Measurements from ENCODE around the gene TRIM27. TPM values are rescaled to one million over a fixed set of nuclear protein-coding genes. Genes with fewer than 3 reads are reported as not detected.
"Not testable (repeated sequence)": the region's sequence is repeated elsewhere in the genome, so short reads cannot be mapped to it uniquely, and the experiment has no call there.

The TRIM27 gene
- total RNA-seq, 1 experiment from 2014 or later: 87.8 TPM

DNA sequence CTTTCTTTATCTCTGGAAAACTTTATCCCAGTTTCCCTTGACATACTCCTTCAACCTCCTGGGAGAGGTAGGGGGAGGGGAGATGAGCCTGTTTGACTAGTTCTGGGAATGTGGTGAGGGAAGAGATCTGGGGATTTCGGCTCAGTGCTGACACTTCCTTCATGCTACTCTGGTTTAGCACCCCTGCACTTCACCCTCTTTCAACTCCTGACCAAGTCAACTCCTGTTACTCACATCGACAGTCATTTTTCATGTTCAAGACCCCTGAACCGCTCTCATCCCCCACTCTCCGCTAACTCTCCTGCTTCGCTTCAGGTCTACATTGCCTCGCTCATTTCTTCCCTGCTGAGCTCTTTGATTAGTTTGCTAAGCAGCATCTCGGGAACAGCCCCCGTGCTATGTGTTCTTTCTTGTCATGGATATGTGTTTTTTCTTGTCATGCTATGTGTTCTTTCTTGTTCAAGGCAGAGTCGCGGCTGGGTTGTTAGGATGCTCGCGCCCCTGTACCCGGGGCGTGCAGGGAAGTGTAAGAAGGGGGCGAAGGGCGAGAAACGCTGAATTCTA, 16.6 kb upstream of the TRIM27 start:
- no peaks in the 10 kb centered on the region for H3K9me3 ChIP-seq (ENCODE audit: low read length)
- peak overlapping the region; percentile 89 for H2AFZ ChIP-seq (ENCODE audit: low read length)
- peak overlapping the region; percentile 84 for H3K4me3 ChIP-seq (ENCODE audit: low read length)
- no peak overlapping the region for H3K27ac ChIP-seq (ENCODE audit: low read length)
- H3K27me3 ChIP-seq (ENCODE audit: low read length): 0 out of 2 replicates have a peak, but pooled peaks cover 2% of the 10 kb centered on the region
- no peaks in the 10 kb centered on the region for H3K9me2 ChIP-seq (replicated peaks; ENCODE audit: insufficient read depth, low read length)
- no peaks in the 10 kb centered on the region for H4K20me1 ChIP-seq (ENCODE audit: insufficient read depth, low read depth, low read length)
- peak overlapping the region; percentile 63 for H3K9ac ChIP-seq (ENCODE audit: low read length)
- H3K36me3 ChIP-seq (ENCODE audit: insufficient read depth, low read length): no peaks in the 10 kb centered on the region
- DNase-seq: no peak
- no peaks in the 10 kb centered on the region for H3K79me2 ChIP-seq (ENCODE audit: low read length)
- peak overlapping the region; percentile 88 for H3K4me2 ChIP-seq (ENCODE audit: low read depth, low read length, poor library complexity, severe bottlenecking)
- H3K4me1 ChIP-seq (ENCODE audit: low read length): peaks cover 38% of the 10 kb centered on the region

DNA sequence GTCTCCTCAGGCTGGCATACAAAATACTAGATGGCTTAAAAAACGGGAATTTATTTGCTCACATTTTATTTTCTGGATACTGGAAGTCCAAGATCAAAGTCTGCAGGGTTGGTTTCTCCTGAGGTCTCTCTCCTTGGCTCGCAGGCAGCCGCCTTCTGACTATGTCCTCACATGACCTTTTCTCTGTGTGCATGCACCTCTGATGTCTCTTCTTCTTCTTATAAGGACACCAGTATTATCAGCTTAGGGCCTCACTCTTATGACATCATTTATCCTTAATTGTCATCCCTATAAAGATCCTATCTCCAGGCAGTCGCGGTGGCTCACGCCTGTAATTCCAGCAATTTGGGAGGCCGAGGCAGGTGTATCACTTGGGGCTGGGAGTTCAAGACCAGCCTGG, 9.3 kb upstream of the TRIM27 start:
- no peaks in the 10 kb centered on the region for H3K9me3 ChIP-seq (ENCODE audit: low read length)
- no peak overlapping the region for H3K4me2 ChIP-seq (ENCODE audit: low read depth, low read length, poor library complexity, severe bottlenecking)
- no peaks in the 10 kb centered on the region for H3K27me3 ChIP-seq (ENCODE audit: low read length)
- H4K20me1 ChIP-seq (ENCODE audit: insufficient read depth, low read depth, low read length): no peaks in the 10 kb centered on the region
- no peaks in the 10 kb centered on the region for H3K79me2 ChIP-seq (ENCODE audit: low read length)
- DNase-seq: no peak
- no peaks in the 10 kb centered on the region for H3K36me3 ChIP-seq (ENCODE audit: insufficient read depth, low read length)
- H3K27ac ChIP-seq (ENCODE audit: low read length): no peak overlapping the region
- H2AFZ ChIP-seq (ENCODE audit: low read length): no peak overlapping the region
- no peaks in the 10 kb centered on the region for H3K4me1 ChIP-seq (ENCODE audit: low read length)
- no peak overlapping the region for H3K4me3 ChIP-seq (ENCODE audit: low read length)
- H3K9ac ChIP-seq (ENCODE audit: low read length): no peak overlapping the region
- H3K9me2 ChIP-seq (replicated peaks; ENCODE audit: insufficient read depth, low read length): no peaks in the 10 kb centered on the region

DNA sequence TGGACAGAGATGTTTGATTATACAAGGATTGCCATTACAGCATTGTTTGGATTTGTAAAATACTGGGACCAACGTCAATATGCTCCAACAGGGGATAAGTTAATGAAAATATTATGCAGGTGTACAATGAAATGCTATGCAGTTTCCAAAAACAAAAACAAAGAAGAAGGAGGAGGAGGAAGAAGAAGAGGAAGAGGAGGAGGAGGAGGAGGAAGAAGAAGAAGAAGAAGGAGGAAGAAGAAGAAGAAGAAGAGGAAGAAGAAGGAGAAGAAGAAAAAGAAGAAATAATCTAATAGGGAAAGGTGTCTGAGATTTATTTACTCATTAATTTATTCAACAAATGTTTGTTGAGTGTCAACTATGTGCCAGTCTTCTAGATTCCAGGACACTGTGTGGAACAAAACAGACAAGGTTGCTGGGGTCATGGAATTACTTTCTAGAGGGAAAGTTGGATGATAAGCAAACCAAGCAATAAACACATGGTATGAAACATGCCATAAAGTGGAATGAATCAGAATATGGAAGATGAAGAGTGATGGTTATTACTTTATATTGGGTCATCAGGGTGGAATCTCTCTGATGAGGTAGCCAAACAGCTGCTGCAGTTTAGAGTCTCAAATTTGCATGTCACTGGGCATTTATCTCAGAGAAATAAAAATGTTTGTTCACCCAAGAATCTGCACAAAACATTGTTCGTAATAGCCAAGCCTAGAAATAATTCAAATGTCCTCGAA, 6.3 kb upstream of the TRIM27 start:
- Histone ChIP-seq H3K27ac (ENCODE audit: low read length) (no peak overlapping the region), H3K9me3 (ENCODE audit: low read length) (no peaks in the 10 kb centered on the region)

DNA sequence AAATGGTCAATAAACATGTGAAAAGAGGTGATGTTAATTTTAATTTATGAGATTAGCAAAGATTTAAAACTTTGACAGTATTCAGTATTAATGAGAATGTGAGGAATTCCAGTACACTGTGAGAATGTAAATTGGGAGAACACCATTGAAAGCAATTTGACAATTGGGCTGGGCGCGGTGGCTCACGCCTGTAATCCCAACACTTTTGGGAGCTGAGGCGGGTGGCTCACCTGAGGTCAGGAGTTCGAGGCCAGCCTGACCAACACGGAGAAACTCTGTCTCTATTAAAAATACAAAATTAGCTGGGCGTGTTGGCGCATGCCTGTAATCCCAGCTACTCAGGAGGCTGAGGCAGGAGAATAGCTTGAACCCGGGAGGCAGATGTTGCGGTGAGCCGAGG, 5.6 kb upstream of the TRIM27 start:
- not testable (repeated sequence) for H3K9me2 ChIP-seq (replicated peaks; ENCODE audit: insufficient read depth, low read length)

More for the DNA sequence above, 6.3 kb upstream of the TRIM27 start:
- no peaks in the 10 kb centered on the region for H4K20me1 ChIP-seq (ENCODE audit: insufficient read depth, low read depth, low read length)
- DNase-seq: no peak
- H3K27me3 ChIP-seq (ENCODE audit: low read length): no peaks in the 10 kb centered on the region
- no peaks in the 10 kb centered on the region for H3K4me1 ChIP-seq (ENCODE audit: low read length)
- H3K79me2 ChIP-seq (ENCODE audit: low read length): no peaks in the 10 kb centered on the region
- no peak overlapping the region for H3K4me2 ChIP-seq (ENCODE audit: low read depth, low read length, poor library complexity, severe bottlenecking)
- no peaks in the 10 kb centered on the region for H3K9me2 ChIP-seq (replicated peaks; ENCODE audit: insufficient read depth, low read length)
- no peak overlapping the region for H2AFZ ChIP-seq (ENCODE audit: low read length)
- H3K9ac ChIP-seq (ENCODE audit: low read length): no peak overlapping the region
- no peaks in the 10 kb centered on the region for H3K36me3 ChIP-seq (ENCODE audit: insufficient read depth, low read length)
- no peak overlapping the region for H3K4me3 ChIP-seq (ENCODE audit: low read length)

DNA sequence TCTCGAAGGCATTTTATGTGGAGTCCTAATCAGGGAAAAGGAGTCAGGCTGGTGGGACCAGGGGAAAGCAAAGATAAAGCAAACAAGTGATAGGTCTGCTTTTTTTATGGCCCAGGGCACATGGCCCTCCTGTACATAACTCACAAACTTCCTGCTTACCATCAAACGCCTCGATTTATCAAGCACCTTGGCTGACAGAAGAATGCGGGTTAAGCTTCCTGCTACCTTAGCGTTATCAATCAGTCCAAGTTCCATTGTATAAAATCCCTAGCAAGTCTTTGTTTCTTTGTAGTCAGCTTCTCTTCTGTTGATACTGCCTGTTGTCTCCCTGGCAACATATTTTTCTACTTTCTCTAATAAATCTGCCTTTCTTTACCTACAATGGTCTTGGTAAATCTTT, 4.1 kb upstream of the TRIM27 start:
- H4K20me1 ChIP-seq (ENCODE audit: insufficient read depth, low read depth, low read length): peaks cover under 1% of the 10 kb centered on the region; the same call in 1 of the 2 replicates
- peaks cover 7% of the 10 kb centered on the region for H3K4me1 ChIP-seq (ENCODE audit: low read length)
- H3K79me2 ChIP-seq (ENCODE audit: low read length): peaks cover 9% of the 10 kb centered on the region
- H3K27me3 ChIP-seq (ENCODE audit: low read length): no peaks in the 10 kb centered on the region
- no peak overlapping the region for H3K4me2 ChIP-seq (ENCODE audit: low read depth, low read length, poor library complexity, severe bottlenecking)
- H2AFZ ChIP-seq (ENCODE audit: low read length): no peak overlapping the region
- no peak overlapping the region for H3K27ac ChIP-seq (ENCODE audit: low read length)
- DNase-seq: no peak
- H3K4me3 ChIP-seq (ENCODE audit: low read length): no peak overlapping the region
- no peaks in the 10 kb centered on the region for H3K9me2 ChIP-seq (replicated peaks; ENCODE audit: insufficient read depth, low read length)
- no peak overlapping the region for H3K9ac ChIP-seq (ENCODE audit: low read length)
- H3K36me3 ChIP-seq (ENCODE audit: insufficient read depth, low read length): no peaks in the 10 kb centered on the region
- H3K9me3 ChIP-seq (ENCODE audit: low read length): no peaks in the 10 kb centered on the region

More for the DNA sequence above, 5.6 kb upstream of the TRIM27 start:
- H3K27ac ChIP-seq (ENCODE audit: low read length); H3K4me3 ChIP-seq (ENCODE audit: low read length); DNase-seq; H2AFZ ChIP-seq (ENCODE audit: low read length); H3K4me2 ChIP-seq (ENCODE audit: low read depth, low read length, poor library complexity, severe bottlenecking); H3K9me3 ChIP-seq (ENCODE audit: low read length); H4K20me1 ChIP-seq (ENCODE audit: insufficient read depth, low read depth, low read length); H3K9ac ChIP-seq (ENCODE audit: low read length); H3K36me3 ChIP-seq (ENCODE audit: insufficient read depth, low read length); H3K4me1 ChIP-seq (ENCODE audit: low read length); H3K27me3 ChIP-seq (ENCODE audit: low read length); H3K79me2 ChIP-seq (ENCODE audit: low read length): not testable (repeated sequence)

DNA sequence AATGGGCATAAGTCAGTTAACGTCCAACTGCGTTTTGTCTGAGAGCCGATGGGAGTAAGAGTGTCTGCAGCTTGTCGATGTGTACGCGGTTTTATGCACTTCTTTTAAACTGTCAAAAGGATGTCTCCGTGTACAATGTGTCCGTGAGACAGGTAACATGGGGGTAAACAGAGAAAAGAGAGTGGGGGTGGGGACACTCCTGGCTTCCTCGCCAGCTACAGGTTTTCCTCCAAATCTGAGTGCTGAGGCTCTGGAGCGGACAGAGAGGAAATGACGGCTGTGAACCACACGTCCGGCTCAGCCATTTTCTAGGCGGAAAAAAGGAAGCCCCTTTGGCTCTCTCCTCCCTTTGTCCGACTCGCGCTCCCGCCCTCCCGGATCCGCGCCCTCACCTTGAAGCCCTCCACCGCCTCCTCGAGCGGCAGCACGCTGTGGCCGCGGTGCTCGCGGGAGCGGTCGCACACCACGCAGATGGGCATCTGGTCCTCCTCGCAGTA, 916 bp downstream of the TRIM27 start:
- peaks cover 53% of the 10 kb centered on the region for H3K79me2 ChIP-seq (ENCODE audit: low read length)
- peaks cover 41% of the 10 kb centered on the region for H3K36me3 ChIP-seq (ENCODE audit: insufficient read depth, low read length)
- no peaks in the 10 kb centered on the region for H3K9me2 ChIP-seq (replicated peaks; ENCODE audit: insufficient read depth, low read length)
- no peak overlapping the region for H2AFZ ChIP-seq (ENCODE audit: low read length)
- peaks cover 19% of the 10 kb centered on the region for H4K20me1 ChIP-seq (ENCODE audit: insufficient read depth, low read depth, low read length)
- peak overlapping the region; percentile 98 for H3K9ac ChIP-seq (ENCODE audit: low read length)
- peak overlapping the region; percentile 94 for H3K4me2 ChIP-seq (ENCODE audit: low read depth, low read length, poor library complexity, severe bottlenecking)
- H3K4me1 ChIP-seq (ENCODE audit: low read length): peaks cover 20% of the 10 kb centered on the region
- H3K9me3 ChIP-seq (ENCODE audit: low read length): no peaks in the 10 kb centered on the region
- H3K27ac ChIP-seq (ENCODE audit: low read length): peak overlapping the region; percentile 63
- peak; percentile 88 for DNase-seq
- peak overlapping the region; percentile 94 for H3K4me3 ChIP-seq (ENCODE audit: low read length)
- no peaks in the 10 kb centered on the region for H3K27me3 ChIP-seq (ENCODE audit: low read length)

DNA sequence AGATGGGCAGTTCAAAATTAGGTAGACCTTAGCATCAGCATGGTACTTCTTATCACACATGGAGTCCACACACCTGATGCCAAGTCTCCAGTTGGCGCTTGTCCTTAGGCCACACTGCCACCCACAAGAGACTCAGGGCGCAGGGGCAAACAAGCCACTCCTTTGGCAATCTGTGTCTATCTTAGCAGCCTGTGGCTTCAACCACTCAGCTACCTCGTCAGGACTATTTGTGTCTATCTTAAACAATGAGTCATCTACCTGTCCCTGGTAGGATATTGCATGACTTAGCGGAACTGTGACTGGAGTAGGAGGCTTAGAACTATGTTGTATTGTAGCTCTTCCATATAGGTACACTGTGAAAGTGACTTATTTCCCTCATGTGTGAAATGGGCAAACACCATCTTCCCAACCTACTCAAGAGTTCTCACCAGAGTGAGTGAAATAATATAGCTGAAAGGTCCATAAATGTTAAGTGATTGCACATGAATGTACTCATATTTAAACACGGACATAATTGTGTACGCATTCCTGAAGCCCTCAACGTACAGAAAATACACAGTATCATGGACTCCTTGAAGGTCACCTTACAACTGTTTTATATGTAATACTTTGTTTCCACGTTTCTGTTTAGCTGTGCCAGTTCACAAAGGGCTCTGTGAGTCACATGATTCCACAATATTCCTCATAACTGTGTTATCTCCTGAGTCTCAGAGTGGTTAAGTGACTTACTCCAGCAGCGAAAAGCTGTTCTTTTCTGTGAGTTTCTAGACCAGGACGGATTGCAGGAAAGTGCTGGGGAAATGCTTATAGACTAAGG, 1.6 kb downstream of the TRIM27 start:
- H3K36me3 ChIP-seq (ENCODE audit: insufficient read depth, low read length): peaks cover 44% of the 10 kb centered on the region
- DNase-seq: no peak
- H2AFZ ChIP-seq (ENCODE audit: low read length): no peak overlapping the region
- peaks cover 20% of the 10 kb centered on the region for H3K4me1 ChIP-seq (ENCODE audit: low read length)
- H3K27me3 ChIP-seq (ENCODE audit: low read length): no peaks in the 10 kb centered on the region
- H3K4me3 ChIP-seq (ENCODE audit: low read length): peak overlapping the region; percentile 94
- no peaks in the 10 kb centered on the region for H3K9me2 ChIP-seq (replicated peaks; ENCODE audit: insufficient read depth, low read length)
- peak overlapping the region; percentile 63; the same call in 1 of the 2 replicates for H3K27ac ChIP-seq (ENCODE audit: low read length)
- peak overlapping the region; percentile 94 for H3K4me2 ChIP-seq (ENCODE audit: low read depth, low read length, poor library complexity, severe bottlenecking)
- no peaks in the 10 kb centered on the region for H3K9me3 ChIP-seq (ENCODE audit: low read length)
- peaks cover 57% of the 10 kb centered on the region for H3K79me2 ChIP-seq (ENCODE audit: low read length)
- H3K9ac ChIP-seq (ENCODE audit: low read length): peak overlapping the region; percentile 98
- peaks cover 19% of the 10 kb centered on the region for H4K20me1 ChIP-seq (ENCODE audit: insufficient read depth, low read depth, low read length)

DNA sequence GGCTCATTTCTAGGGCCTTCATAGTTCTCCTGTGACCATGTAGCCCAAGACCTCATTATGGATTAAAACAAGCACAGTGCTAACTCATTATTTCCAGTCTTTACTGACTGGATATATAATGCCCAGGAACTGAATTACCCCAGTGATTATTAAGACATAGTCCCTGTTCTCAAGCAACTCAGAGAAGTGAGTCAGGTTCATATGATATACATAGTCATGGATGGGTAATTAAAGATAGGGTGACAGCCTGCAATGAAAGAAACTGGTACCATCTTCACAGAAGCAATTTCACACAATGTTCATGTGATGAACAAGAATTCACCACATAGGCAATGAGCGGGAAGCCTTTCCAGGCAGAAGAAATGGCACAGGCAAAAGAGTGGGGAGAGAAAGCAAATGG, 3.5 kb downstream of the TRIM27 start:
- peaks cover 64% of the 10 kb centered on the region for H3K79me2 ChIP-seq (ENCODE audit: low read length)
- H4K20me1 ChIP-seq (ENCODE audit: insufficient read depth, low read depth, low read length): peaks cover 25% of the 10 kb centered on the region
- no peak overlapping the region for H3K4me2 ChIP-seq (ENCODE audit: low read depth, low read length, poor library complexity, severe bottlenecking)
- no peak overlapping the region for H3K9ac ChIP-seq (ENCODE audit: low read length)
- H3K36me3 ChIP-seq (ENCODE audit: insufficient read depth, low read length): peaks cover 47% of the 10 kb centered on the region
- no peaks in the 10 kb centered on the region for H3K9me2 ChIP-seq (replicated peaks; ENCODE audit: insufficient read depth, low read length)
- peaks cover 20% of the 10 kb centered on the region for H3K4me1 ChIP-seq (ENCODE audit: low read length)
- H3K9me3 ChIP-seq (ENCODE audit: low read length): no peaks in the 10 kb centered on the region
- no peak overlapping the region for H2AFZ ChIP-seq (ENCODE audit: low read length)
- H3K27me3 ChIP-seq (ENCODE audit: low read length): no peaks in the 10 kb centered on the region
- H3K4me3 ChIP-seq (ENCODE audit: low read length): no peak overlapping the region
- DNase-seq: no peak
- no peak overlapping the region for H3K27ac ChIP-seq (ENCODE audit: low read length)
